ENCODE data around the gene XPNPEP3.

- no peak for TF ChIP-seq CTCF (IDR thresholded peaks at IDR 0.05; ENCODE audit: insufficient read depth, low read length, poor library complexity, severe bottlenecking)
- no peak for TF ChIP-seq EZH2phosphoT487 (conservative IDR thresholded peaks at IDR 0.05; ENCODE audit: low read length)
Observed at GRCh38 chr22:40972587-40972986, 115.6 kb downstream of the XPNPEP3 start.
